Motor neuron (in vitro differentiated cells): ENCODE measurements around the gene ATP8A2. TPM values are rescaled to one million over a fixed set of nuclear protein-coding genes. Genes with fewer than 3 reads are reported as not detected.
A peak's percentile ranks its signal among the peaks of the same experiment; 100 is the strongest.

ENCODE experiments used
- ATAC-seq, 8 experiments: fragments of 200-7000 bp; cut with Tn5 transposase; replicated peaks in 6 of 8; 2 replicates each; pipeline ENCODE4 v1.8.0; 2021; ENCODE audit warnings: mild to moderate bottlenecking in 8 of 8, moderate library complexity in 8 of 8
- H3K27ac ChIP-seq, 2 donors: fragments of 250-450 bp; sonication (Bioruptor Pico); 2 replicates each; pipeline ENCODE4 v1.9.0; 2021; ENCODE audit warnings: antibody characterized with exemption in 2 of 2, mild to moderate bottlenecking in 2 of 2, moderate library complexity in 1 of 2
- H3K4me1 ChIP-seq, 2 donors: fragments of 250-450 bp; sonication (Bioruptor Pico); replicated peaks in 1 of 2; 2 replicates each; pipeline ENCODE4 v1.6.1; 2021; ENCODE audit warnings: antibody characterized with exemption in 2 of 2, mild to moderate bottlenecking in 2 of 2, moderate library complexity in 1 of 2
- H3K4me3 ChIP-seq, 5 donors: fragments of 250-450 bp; sonication (Bioruptor Pico); 2 replicates each; pipeline ENCODE4 v1.9.0; 2021; ENCODE audit warnings: antibody characterized with exemption in 5 of 5, mild to moderate bottlenecking in 5 of 5, moderate library complexity in 4 of 5
- WGBS, 10 experiments: fragments of 450-650 bp; shearing (Covaris generic); methylation state at CpG; one replicate each; pipeline ENCODE4 v1.0.0; 2022; 5-methylcytosine and 5-hydroxymethylcytosine counted together
- in situ Hi-C, 9 experiments: fragments of 400-800 bp; cut with MboI; loops; one replicate each; pipeline ENCODE4 v1.15.0; 2021; ENCODE audit warnings: low sequenced_read_pairs in 9 of 9, low pct_unique_long_range_greater_than_20kb in 2 of 9; ENCODE audit not compliant: unreplicated experiment in 9 of 9
- total RNA-seq, 8 experiments: library from RNA; unstranded; fragments of 300-600 nt; gene quantifications; 2 replicates each; pipeline versions ENCODE4 v1.2.3 to v1.2.4, GENCODE V29; 2022

The ATP8A2 gene
- total RNA-seq, 8 experiments from 2014 or later = 0.10 to 13.8 (median 6.7) TPM

DNA sequence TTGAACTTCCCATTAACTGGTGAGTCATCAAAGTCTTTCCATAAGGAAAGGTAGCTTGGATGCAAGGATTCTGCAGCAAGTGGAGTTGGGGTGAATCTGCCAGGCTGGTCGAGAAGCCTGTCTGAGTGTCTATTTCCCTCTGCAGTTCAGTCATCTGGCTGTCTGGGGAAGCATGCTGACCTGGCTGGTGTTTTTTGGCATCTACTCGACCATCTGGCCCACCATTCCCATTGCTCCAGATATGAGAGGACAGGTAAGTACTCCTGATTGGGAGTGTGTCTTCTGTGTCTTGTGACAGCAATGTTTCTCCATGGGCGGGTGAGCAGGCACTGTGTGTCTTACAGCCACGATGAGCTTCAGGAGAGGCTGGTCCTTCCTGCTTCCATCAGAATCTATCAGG lies 490.4 kb downstream of the ATP8A2 start:
- H3K27ac ChIP-seq = no peak overlapping the region
- in situ Hi-C loops = no loop called here
- no peak overlapping the region for H3K4me3 ChIP-seq
- no peak for ATAC-seq
- peaks cover 10 to 18% of the 10 kb centered on the region in 2 donors for H3K4me1 ChIP-seq
- WGBS, 10 experiments = 0 to 80% (median 57%) methylated on average over 1 to 4 of the region's 4 CpGs; no CpG with 5 or more reads in 3 of the 10 experiments

DNA sequence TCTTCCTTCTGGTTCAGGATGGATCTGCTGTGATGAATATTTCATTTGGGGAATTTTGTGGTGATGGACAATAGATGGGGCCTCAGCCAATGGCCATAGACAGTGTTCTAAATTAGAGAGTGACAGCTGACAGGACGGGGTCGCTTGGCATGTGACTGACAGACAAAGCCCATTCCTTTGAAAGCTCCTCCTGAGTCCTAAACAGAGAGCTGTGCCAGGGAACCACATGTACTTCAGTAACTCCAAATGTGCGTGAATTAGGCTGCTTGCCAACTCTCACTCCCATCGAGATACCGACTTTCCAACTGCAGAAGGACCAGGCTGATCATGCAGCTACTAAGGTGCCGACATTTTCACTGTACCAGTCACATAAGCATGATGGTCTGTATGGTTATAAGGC lies 492.3 kb downstream of the ATP8A2 start:
- Histone ChIP-seq H3K4me3 (no peak overlapping the region), H3K4me1 (peaks cover 10 to 18% of the 10 kb centered on the region in 2 donors), H3K27ac (no peak overlapping the region)
- in situ Hi-C loops = no loop called here
- ATAC-seq = no peak
- WGBS, 10 experiments = 13 to 89% (median 79%) methylated on average over 1 to 6 of the region's 6 CpGs; no CpG with 5 or more reads in 3 of the 10 experiments

DNA sequence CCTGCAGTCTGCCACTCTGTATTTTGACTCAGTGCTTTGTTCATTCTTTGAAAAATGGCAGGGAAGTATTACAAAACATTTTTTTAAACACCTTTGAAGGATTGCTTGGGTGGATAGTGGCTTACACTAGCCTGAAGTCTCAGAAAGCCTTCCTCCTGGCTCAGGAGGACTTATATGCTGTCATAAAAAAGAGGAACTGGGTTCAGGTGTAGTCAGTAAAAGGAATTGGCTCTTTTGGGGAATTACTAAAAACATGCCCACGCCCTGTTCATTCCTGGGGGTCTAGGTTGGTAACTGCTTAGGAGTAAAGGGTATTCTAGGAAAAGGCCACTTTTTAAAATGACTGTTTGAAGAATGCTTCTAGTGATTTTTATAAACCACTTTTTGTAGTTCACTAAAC lies 493.2 kb downstream of the ATP8A2 start:
- in situ Hi-C loops = no loop called here
- Histone ChIP-seq H3K4me3 (no peak overlapping the region), H3K4me1 (peaks cover 10 to 18% of the 10 kb centered on the region in 2 donors), H3K27ac (no peak overlapping the region)
- ATAC-seq = no peak
- WGBS, 10 experiments = 17 to 88% (median 50%) methylated on average over 1 of the region's 1 CpG; no CpG with 5 or more reads in 3 of the 10 experiments

DNA sequence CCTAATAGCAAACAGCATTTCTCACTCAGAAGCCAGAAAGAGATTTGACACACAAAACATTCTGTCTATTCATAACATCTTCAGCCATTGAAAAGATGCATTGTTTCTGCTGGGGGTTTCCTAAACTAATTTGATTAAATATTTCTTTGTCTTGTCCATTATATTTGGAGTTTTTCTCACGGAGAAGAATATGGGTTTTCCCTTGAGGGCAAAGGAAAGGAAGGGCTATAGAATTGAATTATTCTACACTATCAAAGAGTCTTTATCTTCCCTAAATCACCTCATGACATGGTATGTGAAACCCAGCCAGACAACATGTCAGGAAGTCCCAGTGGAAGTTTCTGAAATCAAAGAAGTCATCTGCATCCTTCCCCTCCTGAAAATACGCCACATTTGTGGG lies 493.6 kb downstream of the ATP8A2 start:
- Histone ChIP-seq H3K4me1 (peaks cover 8 to 18% of the 10 kb centered on the region in 2 donors), H3K4me3 (no peak overlapping the region), H3K27ac (no peak overlapping the region)
- ATAC-seq = no peak
- in situ Hi-C loops = no loop called here
- WGBS, 10 experiments = 11 to 82% (median 37%) methylated on average over 1 to 2 of the region's 2 CpGs; no CpG with 5 or more reads in 2 of the 10 experiments

DNA sequence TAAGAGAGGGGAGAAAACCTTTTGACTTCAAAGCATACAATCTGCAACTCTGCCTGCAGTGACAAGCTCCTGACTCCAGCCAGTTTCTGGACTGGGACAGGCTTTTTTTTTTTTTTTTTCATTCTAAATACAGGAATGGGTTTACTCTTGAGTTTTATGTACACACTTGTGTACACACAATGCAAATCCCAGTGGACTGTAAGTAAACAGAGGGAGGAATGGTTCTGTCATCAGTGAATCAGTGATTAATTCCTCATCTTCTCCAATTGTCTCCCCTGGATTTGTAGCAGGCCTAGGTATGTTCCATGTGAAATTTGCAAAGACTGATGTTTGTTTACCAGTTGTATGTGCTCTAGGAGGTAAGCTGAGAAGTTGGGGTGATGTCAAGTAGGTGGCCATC lies 495.3 kb downstream of the ATP8A2 start:
- in situ Hi-C loops = no loop called here
- peak in 3 of 8 experiments; percentile 28 to 89 (median 73) for ATAC-seq
- H3K4me1 ChIP-seq = peaks cover 2 to 3% of the 10 kb centered on the region in 2 donors

DNA sequence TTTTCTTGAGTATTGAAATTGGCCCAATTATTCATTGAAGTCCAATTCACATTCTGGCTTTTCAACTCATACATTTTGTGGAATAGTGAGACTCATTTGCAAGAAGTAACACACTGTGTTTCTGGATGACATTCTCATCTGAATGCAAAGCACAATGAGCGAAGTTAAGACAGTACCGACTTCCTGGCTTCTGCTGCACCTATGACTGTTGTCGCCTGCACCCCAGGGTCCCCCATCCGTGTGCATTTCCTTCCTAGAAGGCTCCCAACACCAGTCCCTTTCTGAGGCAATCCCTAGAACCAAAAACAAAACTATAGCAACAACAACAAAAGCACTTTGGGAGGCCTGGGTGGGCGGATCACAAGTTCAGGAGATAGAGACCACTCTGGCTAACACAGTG lies 496.7 kb downstream of the ATP8A2 start:
- no peak for ATAC-seq
- WGBS, 10 experiments = 21 to 100% (median 60%) methylated on average over 1 to 5 of the region's 5 CpGs; no CpG with 5 or more reads in 4 of the 10 experiments
- in situ Hi-C loops = no loop called here
- Histone ChIP-seq H3K4me3 (no peak overlapping the region), H3K27ac (no peak overlapping the region), H3K4me1 (no peaks in the 10 kb centered on the region)

More for the DNA sequence above, 495.3 kb downstream of the ATP8A2 start:
- Histone ChIP-seq H3K27ac (no peak overlapping the region), H3K4me3 (no peak overlapping the region)

DNA sequence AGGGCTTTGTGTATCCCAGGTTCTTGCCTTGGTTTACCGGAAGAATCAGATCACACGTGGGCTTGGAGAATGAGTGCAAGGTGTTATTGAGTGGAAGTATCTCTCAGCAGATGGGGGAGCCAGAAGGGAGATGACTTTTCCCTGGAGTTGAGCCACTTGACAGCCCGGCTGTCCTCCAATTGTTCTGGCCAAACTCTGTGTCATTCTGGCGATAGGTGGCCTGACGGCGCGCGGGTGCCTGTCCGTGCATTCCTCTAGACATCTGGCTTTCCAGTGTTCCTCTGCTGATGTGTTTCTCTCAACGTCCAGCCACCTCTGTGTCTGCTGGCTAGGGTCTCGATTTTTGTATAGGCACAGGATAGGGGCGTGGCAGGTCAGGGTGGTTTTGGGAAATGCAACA lies 498.2 kb downstream of the ATP8A2 start:
- in situ Hi-C loops = no loop called here
- ATAC-seq = no peak
- 0 to 100% (median 78%) methylated on average over 1 to 8 of the region's 12 CpGs; no CpG with 5 or more reads in 2 of the 10 experiments for WGBS, 10 experiments
- Histone ChIP-seq H3K4me1 (no peaks in the 10 kb centered on the region), H3K27ac (no peak overlapping the region), H3K4me3 (no peak overlapping the region)

DNA sequence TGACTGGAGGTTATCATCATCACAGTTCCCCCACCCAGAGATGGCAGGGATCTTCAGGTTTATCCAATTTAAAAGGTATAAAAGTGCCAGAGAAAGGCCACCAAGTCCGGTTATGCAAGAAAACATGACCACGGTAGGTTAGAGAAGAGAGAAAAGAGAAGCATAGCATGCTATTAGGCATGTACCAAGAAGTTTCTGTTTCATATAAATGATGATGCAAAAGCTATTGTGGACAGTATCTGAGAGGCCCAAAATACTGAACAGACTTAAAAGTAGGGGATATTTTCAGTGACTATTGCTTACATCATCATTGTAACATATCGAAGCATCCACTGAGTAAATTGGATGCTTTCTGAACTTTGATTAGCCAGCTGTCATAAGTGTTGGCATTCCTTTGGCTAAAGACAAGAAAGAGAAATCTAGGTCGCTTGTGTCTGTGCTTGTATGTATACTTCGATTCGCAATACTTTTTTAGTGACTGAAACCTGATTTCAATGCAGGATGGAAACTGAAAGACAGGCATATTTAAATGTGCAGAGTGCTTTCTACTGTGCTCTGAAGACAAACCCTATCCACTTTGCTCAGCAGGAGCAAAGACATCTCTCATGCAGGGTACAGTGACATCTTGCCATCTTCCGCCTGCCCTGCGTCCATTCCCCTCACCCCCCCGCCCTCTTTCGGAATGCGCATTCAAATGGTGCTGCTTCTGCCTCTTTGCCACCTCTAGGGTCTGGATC lies 499.8 kb downstream of the ATP8A2 start:
- in situ Hi-C loops = no loop called here
- 33 to 92% (median 81%) methylated on average over 2 to 8 of the region's 11 CpGs; no CpG with 5 or more reads in 1 of the 10 experiments for WGBS, 10 experiments
- Histone ChIP-seq H3K4me1 (no peaks in the 10 kb centered on the region), H3K27ac (no peak overlapping the region), H3K4me3 (no peak overlapping the region)
- ATAC-seq = no peak

DNA sequence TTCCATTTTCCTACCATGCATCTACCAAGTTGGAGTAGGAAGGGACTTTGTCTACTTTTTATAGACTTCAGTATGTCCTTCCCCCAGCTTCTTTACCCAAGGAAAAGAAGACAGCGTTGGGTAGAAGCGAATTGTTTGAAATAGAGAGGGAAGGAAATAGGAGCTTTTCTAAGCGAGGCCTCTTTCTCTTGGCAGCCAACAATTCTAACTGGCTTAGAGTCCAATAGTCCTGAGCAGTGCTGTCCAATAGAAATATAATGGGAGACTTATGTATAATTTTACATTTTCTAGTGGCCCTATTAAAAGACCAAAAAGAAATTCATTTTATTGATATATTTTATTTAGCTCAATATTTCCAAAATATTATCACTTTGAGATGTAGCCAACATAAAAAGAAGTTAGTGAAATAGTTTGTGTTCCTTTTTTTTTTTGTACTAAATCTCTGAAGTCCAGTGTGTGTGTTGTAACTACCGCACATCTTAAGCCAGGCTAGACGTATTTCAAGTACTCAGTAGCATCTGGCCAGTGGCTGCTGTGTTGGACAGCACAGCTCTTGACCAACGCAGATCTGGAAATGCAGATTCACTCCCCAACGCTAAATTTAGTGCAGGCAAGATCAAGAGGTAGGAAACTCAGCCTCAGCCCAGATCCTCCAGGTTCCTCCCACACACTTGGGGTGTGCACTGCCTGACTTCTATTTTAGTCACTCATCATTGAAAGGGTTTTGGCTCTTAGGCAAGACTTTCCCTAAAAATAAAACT lies 500.9 kb downstream of the ATP8A2 start:
- 0 to 100% (median 84%) methylated on average over 1 to 7 of the region's 7 CpGs for WGBS, 10 experiments
- Histone ChIP-seq H3K4me3 (no peak overlapping the region), H3K27ac (no peak overlapping the region), H3K4me1 (no peaks in the 10 kb centered on the region)
- peak in 2 of 8 experiments; percentile 60 to 98 for ATAC-seq
- in situ Hi-C loops = no loop called here

DNA sequence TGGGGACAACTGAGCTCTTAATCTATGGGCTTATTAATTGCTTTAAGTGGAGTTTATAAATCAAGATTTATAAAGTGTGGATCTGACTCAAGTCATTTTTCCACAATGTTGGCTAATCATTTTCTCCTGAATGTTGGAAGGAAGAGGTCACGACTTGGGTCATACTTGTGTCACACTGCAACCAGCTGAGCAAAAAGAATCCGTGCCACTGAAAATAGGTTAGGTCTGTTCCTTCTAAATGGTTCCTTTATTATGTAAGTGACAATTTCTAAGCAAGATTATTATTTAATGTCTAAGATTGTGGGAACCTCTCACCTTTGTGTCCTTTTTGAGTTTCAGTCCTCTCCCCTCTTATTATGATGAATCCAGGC lies 501.5 kb downstream of the ATP8A2 start:
- no peaks in the 10 kb centered on the region for H3K4me1 ChIP-seq
- H3K27ac ChIP-seq = no peak overlapping the region
- 6 to 92% (median 69%) methylated on average over 1 to 2 of the region's 2 CpGs; no CpG with 5 or more reads in 1 of the 10 experiments for WGBS, 10 experiments
- peak in 1 of 8 experiments; percentile 27 for ATAC-seq
- in situ Hi-C loops = no loop called here
- no peak overlapping the region for H3K4me3 ChIP-seq

DNA sequence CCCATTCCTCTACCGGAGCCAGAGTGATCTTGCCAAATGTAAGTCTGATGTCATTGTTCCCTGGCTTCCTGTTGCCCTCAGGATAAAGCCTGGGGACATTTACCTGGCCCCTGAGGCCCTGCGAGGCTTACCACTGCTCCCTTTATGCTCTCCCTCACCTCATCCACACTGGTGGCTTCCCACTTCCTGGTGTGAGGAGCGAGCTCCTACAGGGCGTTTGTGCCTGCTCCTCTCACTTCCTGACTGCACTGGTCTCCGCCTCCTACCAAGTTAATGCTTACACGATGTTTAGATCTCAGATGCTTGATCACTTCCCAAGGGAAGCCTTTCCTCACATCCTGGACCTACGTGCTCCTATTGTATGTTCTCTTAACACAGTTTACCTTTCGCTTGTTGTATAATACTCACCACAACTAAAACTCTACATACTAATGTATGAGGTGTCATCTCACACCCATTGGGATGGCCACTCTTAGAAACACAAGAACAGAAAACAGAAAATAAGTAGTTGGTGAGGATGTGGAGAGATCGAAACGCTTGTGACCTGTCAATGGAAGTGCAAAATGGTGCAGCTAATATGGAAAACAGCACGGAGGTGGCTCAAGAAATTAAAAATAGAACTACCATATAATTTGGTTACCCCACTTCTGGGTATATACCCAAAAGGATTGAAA lies 502.4 kb downstream of the ATP8A2 start:
- Histone ChIP-seq H3K4me1 (no peaks in the 10 kb centered on the region), H3K27ac (no peak overlapping the region), H3K4me3 (no peak overlapping the region)
- in situ Hi-C loops = no loop called here
- no peak for ATAC-seq
- 39 to 100% (median 91%) methylated on average over 1 to 8 of the region's 11 CpGs for WGBS, 10 experiments

DNA sequence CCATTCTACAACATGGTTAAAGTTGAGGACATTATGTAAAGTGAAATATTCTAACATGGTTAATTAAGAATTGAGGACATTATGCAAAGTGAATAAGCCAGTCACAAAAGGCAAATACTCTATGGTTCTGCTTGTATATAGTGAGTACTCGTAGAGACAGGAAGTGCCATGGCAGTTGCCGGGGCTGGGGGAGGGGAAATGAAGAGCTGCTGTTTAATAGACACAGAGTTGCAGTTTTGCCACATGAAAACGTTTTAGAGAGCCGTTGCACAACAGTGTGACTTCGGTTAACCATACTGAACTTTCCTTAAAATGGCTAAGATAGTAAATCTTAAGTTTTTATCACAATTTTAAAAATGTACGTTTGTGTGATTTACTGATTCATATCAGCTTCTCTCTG lies 503.1 kb downstream of the ATP8A2 start:
- in situ Hi-C loops = no loop called here
- no peaks in the 10 kb centered on the region for H3K4me1 ChIP-seq
- no peak overlapping the region for H3K27ac ChIP-seq
- ATAC-seq = no peak
- 11 to 94% (median 81%) methylated on average over 3 to 6 of the region's 6 CpGs; no CpG with 5 or more reads in 1 of the 10 experiments for WGBS, 10 experiments
- H3K4me3 ChIP-seq = no peak overlapping the region

DNA sequence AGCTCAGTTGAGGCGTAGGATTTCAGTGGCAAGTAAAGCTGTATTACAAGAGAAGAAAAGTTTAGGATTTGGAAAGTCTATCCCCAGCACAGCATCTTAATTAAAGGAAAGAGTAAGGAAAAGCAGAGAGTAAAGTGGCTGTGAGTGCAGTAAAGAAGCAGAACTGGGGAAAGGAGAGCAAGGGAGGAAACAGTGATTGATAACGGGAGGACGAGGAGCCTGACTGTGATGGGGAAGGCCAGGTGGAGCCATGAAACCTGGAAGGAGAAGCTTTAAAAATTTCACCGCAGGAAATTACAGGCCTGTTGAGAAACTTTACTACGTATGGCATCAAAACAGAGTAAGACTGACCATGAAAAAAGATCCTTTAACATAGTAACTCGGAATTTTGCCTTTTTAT lies 504.5 kb downstream of the ATP8A2 start:
- in situ Hi-C loops = no loop called here
- H3K4me3 ChIP-seq = no peak overlapping the region
- no peak overlapping the region for H3K27ac ChIP-seq
- H3K4me1 ChIP-seq = no peaks in the 10 kb centered on the region
- no peak for ATAC-seq
- 42 to 95% (median 81%) methylated on average over 3 to 6 of the region's 6 CpGs for WGBS, 10 experiments
